Lower leg skin (tissue), 4 donors: Measurements from ENCODE around the gene ITGB5. TPM values are rescaled to one million over a fixed set of nuclear protein-coding genes. Genes with fewer than 3 reads are reported as not detected.

Experiments used
- DNase-seq, 2 donors: peaks; one replicate each; pipeline ENCODE4 v3.0.0-alpha.2; 2019; ENCODE audit warnings: low spot score in 2 of 2
- H3K4me3 ChIP-seq: fragments of 200-600 bp; sonication (generic); 2 replicates; pipeline ENCODE4 v1.5.1; 2017; ENCODE audit warnings: mild to moderate bottlenecking, low read depth; ENCODE audit not compliant: poor library complexity, severe bottlenecking
- CTCF ChIP-seq, 3 donors: fragments of 450-650 bp; IDR thresholded peaks; one replicate each; pipeline ENCODE4 v1.5.1; 2016; ENCODE audit warnings: antibody characterized with exemption in 3 of 3, mild to moderate bottlenecking in 3 of 3, moderate library complexity in 2 of 3
- POLR2A ChIP-seq, 2 donors: fragments of 450-650 bp; IDR thresholded peaks; one replicate each; pipeline ENCODE4 v1.6.1; 2016 to 2017; ENCODE audit warnings: antibody characterized with exemption in 2 of 2, mild to moderate bottlenecking in 1 of 2, moderate library complexity in 1 of 2
- WGBS, 2 donors: methylation state at CpG; one replicate each; pipeline ENCODE4 v1.1.5; 2018; 5-methylcytosine and 5-hydroxymethylcytosine counted together
- intact Hi-C: fragments of 100-400 bp; cut with DNase I; formaldehyde crosslinking; loops from one replicate; pipeline ENCODE4 v1.15.0; 2023; ENCODE audit warnings: low total_unique reads
- total RNA-seq, 4 donors: library from RNA; depleted of rRNA; stranded (reverse); fragments of >200 nt; gene quantifications; one replicate each; pipeline ENCODE4 v1.1.0, GENCODE V29; 2016

ITGB5 gene
- total RNA-seq, 4 donors from 2014 or later, result 210 to 414 (median 286) TPM

GRCh38 chr3:124766113-124767095, 120.8 kb downstream of the ITGB5 start:
- TF ChIP-seq POLR2A (IDR thresholded peaks at IDR 0.05) (no peak), CTCF (IDR thresholded peaks at IDR 0.05) (no peak)
- no peak overlapping the region for H3K4me3 ChIP-seq
- intact Hi-C loops, result no loop called here
- 81 to 82% methylated on average over 16 of the region's 16 CpGs for WGBS, 2 donors
- DNase-seq, result no peak

GRCh38 chr3:124765197-124765840, 121.8 kb downstream of the ITGB5 start:
- DNase-seq, result no peak
- no peak overlapping the region for H3K4me3 ChIP-seq
- WGBS, 2 donors, result 73 to 89% methylated on average over 5 of the region's 5 CpGs
- TF ChIP-seq POLR2A (IDR thresholded peaks at IDR 0.05) (no peak), CTCF (IDR thresholded peaks at IDR 0.05) (no peak)
- intact Hi-C loops, result no loop called here

GRCh38 chr3:124764746-124765145, 122.4 kb downstream of the ITGB5 start:
- no peak for TF ChIP-seq POLR2A (IDR thresholded peaks at IDR 0.05)
- TF ChIP-seq CTCF (IDR thresholded peaks at IDR 0.05), result no peak
- no peak for DNase-seq
- intact Hi-C loops, result no loop called here
- no peak overlapping the region for H3K4me3 ChIP-seq
- WGBS, 2 donors, result 67 to 74% methylated on average over 5 of the region's 5 CpGs

- H3K4me3 ChIP-seq, result no peak overlapping the region
- 86 to 88% methylated on average over 15 of the region's 15 CpGs for WGBS, 2 donors
- intact Hi-C loops, result no loop called here
- TF ChIP-seq POLR2A (IDR thresholded peaks at IDR 0.05), result no peak
- TF ChIP-seq CTCF (IDR thresholded peaks at IDR 0.05), result no peak
- DNase-seq, result no peak
Observed at GRCh38 chr3:124763644-124764358, 123.4 kb downstream of the ITGB5 start.

- no peak for DNase-seq
- WGBS, 2 donors, result 99% methylated on average over 8 of the region's 8 CpGs
- no peak overlapping the region for H3K4me3 ChIP-seq
- TF ChIP-seq POLR2A (IDR thresholded peaks at IDR 0.05), result no peak
- TF ChIP-seq CTCF (IDR thresholded peaks at IDR 0.05), result no peak
- intact Hi-C loops, result no loop called here
Observed at GRCh38 chr3:124763206-124763605, 124.0 kb downstream of the ITGB5 start.
